A549 (cell line): ENCODE results near the gene DYRK1A. TPM values are rescaled to one million over a fixed set of nuclear protein-coding genes. Genes with fewer than 3 reads are reported as not detected.

Source experiments
- ATAC-seq, 2 experiments: fragments of 200-7000 bp in 1 of 2; fragments of >200 bp in 1 of 2; cut with Nextera tagmentation in 1 of 2; cut with Tn5 transposase in 1 of 2; 3 replicates each; pipeline versions ENCODE4 v1.8.0 to v1.9.1; 2018 to 2020; ENCODE audit warnings: mild to moderate bottlenecking in 1 of 2, moderate library complexity in 1 of 2
- CTCF ChIA-PET: fragments of 300-600 bp; sonication (Branson Sonifier 250); formaldehyde crosslinking; extraction: SDS; loops from one replicate; lab custom pipeline; 2021; ENCODE audit warnings: antibody characterized with exemption, inconsistent platforms; lab: Yijun Ruan, JAX
- POLR2A ChIA-PET: fragments of 350-600 bp; formaldehyde crosslinking; extraction: SDS; loops from one replicate; lab custom pipeline; 2021; ENCODE audit warnings: antibody characterized with exemption, inconsistent platforms; lab: Yijun Ruan, JAX
- DNase-seq, 2 experiments: peaks; one replicate each; pipeline versions ENCODE4 v3.0.0 to v3.0.0-alpha.2; 2011 to 2016; ENCODE audit warnings: low read depth in 1 of 2, low spot score in 1 of 2
- FAIRE-seq: peaks from 2 replicates; lab custom pipeline; 2011; peaks lifted over from hg19 to GRCh38; lab: Jason Lieb, UNC
- H3K27ac ChIP-seq, 2 experiments: fragments of >200 bp; sonication (Bioruptor Twin); formaldehyde crosslinking; 3 replicates each; pipeline ENCODE4 v1.5.1; 2016 to 2017
- H3K4me1 ChIP-seq: fragments of >200 bp; sonication (Bioruptor Twin); formaldehyde crosslinking; 3 replicates; pipeline ENCODE4 v1.6.1; 2016
- H3K4me2 ChIP-seq: fragments of >200 bp; sonication (Bioruptor Twin); formaldehyde crosslinking; 3 replicates; pipeline ENCODE4 v1.6.1; 2016
- H3K4me3 ChIP-seq: fragments of >200 bp; sonication (Bioruptor Twin); formaldehyde crosslinking; 3 replicates; pipeline ENCODE4 v1.5.1; 2016
- H3K9me3 ChIP-seq: fragments of >200 bp; sonication (Bioruptor Twin); formaldehyde crosslinking; 3 replicates; pipeline ENCODE4 v1.6.1; 2016
- BCL3 ChIP-seq: fragments of >200 bp; sonication (Bioruptor Twin); formaldehyde crosslinking; IDR thresholded peaks from 3 replicates; pipeline ENCODE4 v1.6.1; 2016
- BHLHE40 ChIP-seq: IDR thresholded peaks from 2 replicates; pipeline ENCODE4 v1.6.1; 2012; ENCODE audit warnings: low read depth, low read length, inconsistent platforms
- CEBPB ChIP-seq, 2 experiments: fragments of >200 bp in 1 of 2; sonication (Bioruptor Twin) in 1 of 2; formaldehyde crosslinking in 1 of 2; IDR thresholded peaks; 2 replicates each; pipeline ENCODE4 v1.6.1; 2012 to 2016
- ELK1 ChIP-seq: fragments of 150-350 bp; IDR thresholded peaks from 2 replicates; pipeline ENCODE4 v1.6.1; 2014; ENCODE audit warnings: low read depth, mild to moderate bottlenecking, low read length
- ESRRA ChIP-seq: fragments of 150-350 bp; IDR thresholded peaks from 2 replicates; pipeline ENCODE4 v1.6.1; 2014; ENCODE audit warnings: mild to moderate bottlenecking, low read length, borderline replicate concordance
- GATA3 ChIP-seq: IDR thresholded peaks from 2 replicates; pipeline ENCODE4 v1.6.1; 2012; ENCODE audit warnings: borderline replicate concordance
- HOXA7 ChIP-seq: fragments of 250-450 bp; sonication (Bioruptor Pico); IDR thresholded peaks from 2 replicates; pipeline ENCODE4 v1.5.0; 2020; ENCODE audit warnings: mild to moderate bottlenecking, moderate library complexity
- JUN ChIP-seq, 2 experiments: fragments of >200 bp; sonication (Bioruptor Twin); formaldehyde crosslinking; IDR thresholded peaks; 2 replicates in 1 of 2; 3 replicates in 1 of 2; pipeline ENCODE4 v1.6.1; 2016 to 2017
- MAFK ChIP-seq: fragments of 450-650 bp; IDR thresholded peaks from 2 replicates; pipeline ENCODE4 v1.6.1; 2014; ENCODE audit not compliant: partially characterized antibody
- MAX ChIP-seq: IDR thresholded peaks from 2 replicates; pipeline ENCODE4 v1.6.1; 2012
- MAZ ChIP-seq: fragments of 150-350 bp; IDR thresholded peaks from 2 replicates; pipeline ENCODE4 v1.6.1; 2014; ENCODE audit warnings: antibody characterized with exemption, low read depth, low read length, borderline replicate concordance
- MYC ChIP-seq: IDR thresholded peaks from 2 replicates; pipeline ENCODE4 v1.6.1; 2012; ENCODE audit warnings: mild to moderate bottlenecking, inconsistent platforms, low read length, improper control_type of control experiment, borderline replicate concordance
- NR3C1 ChIP-seq: fragments of >200 bp; sonication (Bioruptor Twin); formaldehyde crosslinking; IDR thresholded peaks from 3 replicates; pipeline ENCODE4 v1.6.1; 2017
- POLR2A ChIP-seq: IDR thresholded peaks from 2 replicates; pipeline ENCODE4 v1.6.1; 2012; ENCODE audit warnings: mild to moderate bottlenecking, low read length
- POLR2AphosphoS2 ChIP-seq: conservative IDR thresholded peaks from 2 replicates; pipeline ENCODE4 v1.6.1; 2012; ENCODE audit warnings: low read length, improper control_type of control experiment, inconsistent platforms
- RCOR1 ChIP-seq: fragments of 150-350 bp; IDR thresholded peaks from 2 replicates; pipeline ENCODE4 v1.6.1; 2014; ENCODE audit warnings: antibody characterized with exemption, low read length, low read depth
- RFX5 ChIP-seq: fragments of 450-650 bp; IDR thresholded peaks from 2 replicates; pipeline ENCODE4 v1.7.1; 2014; ENCODE audit warnings: antibody characterized with exemption, mild to moderate bottlenecking, moderate library complexity
- SREBF2 ChIP-seq: fragments of 450-650 bp; IDR thresholded peaks from 2 replicates; pipeline ENCODE4 v1.6.1; 2014; ENCODE audit warnings: mild to moderate bottlenecking, moderate library complexity
- ZNF302 ChIP-seq: fragments of 250-450 bp; sonication (Bioruptor Pico); IDR thresholded peaks from 2 replicates; pipeline ENCODE4 v1.9.0; 2021; ENCODE audit warnings: inconsistent platforms, mild to moderate bottlenecking, moderate library complexity
- ZSCAN20 ChIP-seq: fragments of 250-450 bp; sonication (Bioruptor Pico); IDR thresholded peaks from 2 replicates; pipeline ENCODE4 v1.8.0; 2022; ENCODE audit warnings: mild to moderate bottlenecking, moderate library complexity
- WGBS: methylation state at CpG from one replicate; pipeline ENCODE4 v1.1.6; 2017; ENCODE audit errors: missing lambda C conversion rate; 5-methylcytosine and 5-hydroxymethylcytosine counted together
- polyA plus RNA-seq, 4 experiments: library from polyadenylated mRNA; depleted of rRNA in 3 of 4; stranded (reverse); fragments of >200 nt; fragmentation: RNase III in 1 of 4; extraction: RNeasy Plus Mini Kit Qiagen cat#74134 plus additional on column Dnase treatment in 1 of 4; gene quantifications; 2 replicates in 3 of 4; 3 replicates in 1 of 4; pipeline ENCODE4 v1.2.3, GENCODE V29; 2011 to 2017

DYRK1A gene
- polyA plus RNA-seq, 2 of the 4 experiments (the other 2 are of a cell fraction) = 12.7 to 29.4 TPM

- FAIRE-seq = no peak
These were observed 2.6 kb upstream of the DYRK1A start for GRCh38 chr21:37363936-37364335.

GRCh38 chr21:37364722-37365121 is 1.9 kb upstream of the DYRK1A start:
- ATAC-seq = no peak
- Histone ChIP-seq H3K4me1 (peaks cover 12% of the 10 kb centered on the region; the same call in 2 of the 3 replicates), H3K4me3 (no peak overlapping the region), H3K9me3 (no peaks in the 10 kb centered on the region), H3K27ac (peak overlapping the region; percentile 98 to 99), H3K4me2 (peak overlapping the region; percentile 81)
- FAIRE-seq = no peak
- DNase-seq = no peak
- TF ChIP-seq ELK1 = no peak
- no peak for TF ChIP-seq NR3C1
- TF ChIP-seq MAX = no peak
- no peak for TF ChIP-seq MYC
- no peak for TF ChIP-seq BCL3
- no peak for TF ChIP-seq RCOR1
- ChIA-PET CTCF (interaction anchor here (1.0 kb wide), 1 partner anchor 96 kb away, joined by 4 read pairs; no protein-coding TSS in a partner anchor), POLR2A (interaction anchor here (0.6 to 2.5 kb wide), 5 partner anchors 16 to 217 kb away, joined by 3 to 38 read pairs (median 14); partner anchors contain the start of gene VPS26C)
- WGBS = 92% methylated on average over 7 of the region's 7 CpGs

More at GRCh38 chr21:37363936-37364335, 2.6 kb upstream of the DYRK1A start:
- ChIA-PET CTCF (no interaction called here), POLR2A (interaction anchor here (0.6 kb wide), 1 partner anchor 216 kb away, joined by 3 read pairs; no protein-coding TSS in a partner anchor)
- H3K9me3 ChIP-seq = no peaks in the 10 kb centered on the region
- H3K4me2 ChIP-seq = no peak overlapping the region
- H3K27ac ChIP-seq = no peak overlapping the region; a peak in 1 of 6 replicates
- H3K4me1 ChIP-seq = peaks cover 7% of the 10 kb centered on the region; the same call in 2 of the 3 replicates
- ATAC-seq = no peak
- TF ChIP-seq POLR2AphosphoS2 (no peak), RFX5 (no peak), ZSCAN20 (CRISPR knock-in tag) (no peak), ZNF302 (no peak), HOXA7 (CRISPR knock-in tag) (no peak), JUN (IDR thresholded peaks at IDR 0.05) (no peak), MAFK (no peak), BHLHE40 (no peak), SREBF2 (no peak), GATA3 (no peak), ESRRA (no peak), MAZ (no peak), POLR2A (no peak), ELK1 (no peak), CEBPB (IDR thresholded peaks at IDR 0.05) (no peak)
- 85% methylated on average over 1 of the region's 1 CpG for WGBS
- no peak overlapping the region for H3K4me3 ChIP-seq
- no peak for DNase-seq
